Kidney epithelial cell (primary cell): Measurements from ENCODE around the gene TADA3. TPM values are rescaled to one million over a fixed set of nuclear protein-coding genes. Genes with fewer than 3 reads are reported as not detected.
A peak's percentile ranks its signal among the peaks of the same experiment; 100 is the strongest.

ENCODE experiments used
- DNase-seq: peaks from one replicate; pipeline ENCODE4 v3.0.0-alpha.2; 2010; ENCODE audit warnings: low read depth
- H3K27me3 ChIP-seq: 2 replicates; pipeline ENCODE4 v1.6.0; 2011; ENCODE audit warnings: low read length; ENCODE audit not compliant: control insufficient read depth, insufficient read depth
- H3K36me3 ChIP-seq: 2 replicates; pipeline ENCODE4 v1.5.1; 2011; ENCODE audit warnings: low read length; ENCODE audit not compliant: control insufficient read depth, insufficient read depth
- H3K4me3 ChIP-seq: 2 replicates; pipeline ENCODE4 v1.5.1; 2011; ENCODE audit warnings: low read depth, mild to moderate bottlenecking, control low read depth, low read length
- CTCF ChIP-seq: IDR thresholded peaks from 2 replicates; pipeline ENCODE4 v1.5.1; 2011; ENCODE audit warnings: mild to moderate bottlenecking, moderate library complexity, low read length, control low read depth, inconsistent platforms; ENCODE audit not compliant: insufficient read depth, poor library complexity, severe bottlenecking
- total RNA-seq: library from RNA; depleted of rRNA; stranded (reverse); fragments of >200 nt; gene quantifications from 2 replicates; pipeline ENCODE4 v1.2.3, GENCODE V29; 2015

TADA3 gene
- total RNA-seq, 1 donor from 2014 or later: 105 TPM

- Histone ChIP-seq H3K4me3 (no peak overlapping the region), H3K36me3 (peaks cover 9% of the 10 kb centered on the region), H3K27me3 (no peaks in the 10 kb centered on the region)
- DNase-seq: no peak
- no peak for TF ChIP-seq CTCF
These were observed 7.3 kb downstream of the TADA3 start for GRCh38 chr3:9784965-9785364.

DNA sequence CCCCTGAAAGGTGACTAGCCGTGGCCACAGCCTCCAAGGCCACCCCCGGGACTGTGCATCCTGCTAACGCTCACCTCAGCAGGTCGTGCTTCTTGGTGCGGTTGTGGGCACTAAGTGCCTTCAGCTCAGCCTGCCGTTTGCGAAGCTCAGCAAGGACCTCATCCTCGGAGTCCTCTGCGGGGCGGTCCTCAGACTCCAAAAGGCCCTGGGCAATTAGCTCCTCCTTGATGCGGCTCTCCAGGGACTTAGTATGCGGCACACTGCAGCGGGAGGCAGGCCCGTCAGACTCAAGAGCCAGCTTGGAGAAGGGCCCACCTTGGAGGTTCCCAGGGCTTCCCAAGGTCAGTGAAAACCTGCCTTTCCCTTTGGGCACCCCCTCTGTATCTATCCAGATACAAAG, 8.3 kb downstream of the TADA3 start:
- TF ChIP-seq CTCF: no peak
- Histone ChIP-seq H3K27me3 (no peaks in the 10 kb centered on the region), H3K4me3 (no peak overlapping the region), H3K36me3 (peaks cover 5% of the 10 kb centered on the region)
- DNase-seq: no peak

DNA sequence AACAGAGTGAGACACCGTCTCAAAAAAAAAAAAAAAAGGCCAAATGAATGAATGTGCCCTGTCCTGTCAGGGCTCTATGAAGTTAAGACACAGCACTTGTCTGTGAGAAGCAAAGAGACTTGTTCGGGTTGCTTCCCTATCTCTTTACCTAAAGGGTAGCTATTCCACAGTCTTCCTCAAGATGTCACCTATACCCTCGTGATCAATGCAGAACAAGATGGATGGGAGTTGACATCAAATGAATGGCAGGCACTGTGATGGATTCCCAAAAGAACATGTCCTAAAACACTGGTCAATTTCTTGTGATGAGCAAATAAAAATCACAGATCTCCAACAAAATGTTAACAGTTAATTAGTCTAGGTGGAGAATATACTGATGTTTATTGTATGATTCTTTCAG, 9.5 kb downstream of the TADA3 start:
- Histone ChIP-seq H3K4me3 (no peak overlapping the region), H3K27me3 (no peaks in the 10 kb centered on the region), H3K36me3 (peaks cover 5% of the 10 kb centered on the region)
- TF ChIP-seq CTCF: peak; percentile 2
- DNase-seq: no peak

GRCh38 chr3:9781978-9782603, 10.2 kb downstream of the TADA3 start:
- Histone ChIP-seq H3K27me3 (no peaks in the 10 kb centered on the region), H3K36me3 (peaks cover 5% of the 10 kb centered on the region), H3K4me3 (no peak overlapping the region)
- DNase-seq: no peak
- no peak for TF ChIP-seq CTCF

DNA sequence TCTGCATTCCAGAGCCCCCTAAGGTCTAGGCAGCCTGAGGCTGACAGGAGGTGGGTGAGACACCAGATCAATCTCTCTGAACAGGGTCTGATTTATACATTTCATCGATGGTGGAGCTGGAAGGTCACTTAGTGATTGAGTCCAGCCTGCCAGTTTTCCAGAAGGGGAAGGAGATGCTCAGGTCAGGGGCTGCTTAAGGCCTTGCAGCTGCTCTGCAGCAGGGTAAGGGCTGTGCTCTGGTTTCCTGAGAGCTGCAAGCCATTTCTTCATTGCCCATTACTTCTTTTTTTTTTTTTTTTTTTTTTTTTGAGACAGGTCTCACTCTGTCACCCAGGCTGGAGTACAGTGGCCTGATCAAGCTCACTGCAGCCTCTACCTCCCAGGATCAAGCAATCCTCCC, 10.7 kb downstream of the TADA3 start:
- TF ChIP-seq CTCF: no peak
- peaks cover 4% of the 10 kb centered on the region for H3K36me3 ChIP-seq
- DNase-seq: no peak

DNA sequence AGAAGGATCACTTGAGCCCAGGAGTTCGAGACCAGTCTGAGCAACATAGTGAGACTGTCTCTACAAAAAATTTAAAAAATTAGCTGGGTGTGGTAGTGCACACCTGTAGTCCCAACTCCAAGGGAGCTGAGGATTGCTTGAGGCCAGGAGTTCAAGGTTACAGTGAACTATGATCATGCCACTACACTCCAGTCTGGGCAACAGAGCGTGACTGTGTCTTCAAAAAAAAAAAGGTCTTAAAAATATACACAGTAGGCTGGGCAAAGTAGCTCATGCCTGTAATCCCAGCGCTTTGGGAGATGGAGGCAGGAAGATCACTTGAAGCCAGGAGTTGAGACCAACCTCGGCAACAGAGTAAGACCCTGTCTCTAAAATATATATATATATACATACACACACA, 11.4 kb downstream of the TADA3 start:
- no peak overlapping the region for H3K4me3 ChIP-seq
- no peaks in the 10 kb centered on the region for H3K27me3 ChIP-seq
- H3K36me3 ChIP-seq: peaks cover 4% of the 10 kb centered on the region
- no peak for TF ChIP-seq CTCF
- no peak for DNase-seq

More for the DNA sequence above, 10.7 kb downstream of the TADA3 start:
- no peak overlapping the region for H3K4me3 ChIP-seq
- H3K27me3 ChIP-seq: no peaks in the 10 kb centered on the region
